Measurements from ENCODE around the gene MYO1A.
A peak's percentile ranks its signal among the peaks of the same experiment; 100 is the strongest.
"Not testable (repeated sequence)": the region's sequence is repeated elsewhere in the genome, so short reads cannot be mapped to it uniquely, and the experiment has no call there.

Gene MYO1A

DNA sequence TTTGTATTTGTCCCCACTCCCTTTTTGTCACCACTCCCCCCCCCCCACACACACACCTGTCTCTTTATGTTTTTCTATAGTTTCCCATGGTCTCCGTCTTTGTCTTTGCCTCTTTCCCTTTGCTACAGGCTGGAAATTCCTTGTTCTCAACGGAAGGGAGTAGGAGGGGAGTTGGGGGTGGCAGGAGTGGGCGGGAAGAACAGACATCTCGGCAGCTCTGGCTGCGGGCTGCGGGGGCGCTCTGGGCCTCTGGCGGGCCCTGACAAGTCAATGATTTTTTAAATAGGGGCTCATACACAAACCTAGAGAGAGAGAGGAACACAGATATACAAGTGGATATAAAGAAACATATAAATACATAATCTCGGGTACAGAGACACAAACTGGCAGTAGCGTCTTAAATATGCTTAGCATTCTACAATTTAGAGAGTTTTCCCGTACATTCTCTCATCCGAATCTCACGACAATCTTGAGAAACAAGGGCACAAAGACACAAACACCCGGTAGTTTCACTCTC, 36.6 kb upstream of the MYO1A start:
- DNase-seq (ENCODE audit: insufficient read length, low spot score) (no peak), FAIRE-seq (no peak)
- TF ChIP-seq, protein P1, sequence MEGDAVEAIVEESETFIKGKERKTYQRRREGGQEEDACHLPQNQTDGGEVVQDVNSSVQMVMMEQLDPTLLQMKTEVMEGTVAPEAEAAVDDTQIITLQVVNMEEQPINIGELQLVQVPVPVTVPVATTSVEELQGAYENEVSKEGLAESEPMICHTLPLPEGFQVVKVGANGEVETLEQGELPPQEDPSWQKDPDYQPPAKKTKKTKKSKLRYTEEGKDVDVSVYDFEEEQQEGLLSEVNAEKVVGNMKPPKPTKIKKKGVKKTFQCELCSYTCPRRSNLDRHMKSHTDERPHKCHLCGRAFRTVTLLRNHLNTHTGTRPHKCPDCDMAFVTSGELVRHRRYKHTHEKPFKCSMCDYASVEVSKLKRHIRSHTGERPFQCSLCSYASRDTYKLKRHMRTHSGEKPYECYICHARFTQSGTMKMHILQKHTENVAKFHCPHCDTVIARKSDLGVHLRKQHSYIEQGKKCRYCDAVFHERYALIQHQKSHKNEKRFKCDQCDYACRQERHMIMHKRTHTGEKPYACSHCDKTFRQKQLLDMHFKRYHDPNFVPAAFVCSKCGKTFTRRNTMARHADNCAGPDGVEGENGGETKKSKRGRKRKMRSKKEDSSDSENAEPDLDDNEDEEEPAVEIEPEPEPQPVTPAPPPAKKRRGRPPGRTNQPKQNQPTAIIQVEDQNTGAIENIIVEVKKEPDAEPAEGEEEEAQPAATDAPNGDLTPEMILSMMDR (IDR thresholded peaks at IDR 0.05; ENCODE audit: insufficient read depth, missing control alignments) = peak; percentile 38

DNA sequence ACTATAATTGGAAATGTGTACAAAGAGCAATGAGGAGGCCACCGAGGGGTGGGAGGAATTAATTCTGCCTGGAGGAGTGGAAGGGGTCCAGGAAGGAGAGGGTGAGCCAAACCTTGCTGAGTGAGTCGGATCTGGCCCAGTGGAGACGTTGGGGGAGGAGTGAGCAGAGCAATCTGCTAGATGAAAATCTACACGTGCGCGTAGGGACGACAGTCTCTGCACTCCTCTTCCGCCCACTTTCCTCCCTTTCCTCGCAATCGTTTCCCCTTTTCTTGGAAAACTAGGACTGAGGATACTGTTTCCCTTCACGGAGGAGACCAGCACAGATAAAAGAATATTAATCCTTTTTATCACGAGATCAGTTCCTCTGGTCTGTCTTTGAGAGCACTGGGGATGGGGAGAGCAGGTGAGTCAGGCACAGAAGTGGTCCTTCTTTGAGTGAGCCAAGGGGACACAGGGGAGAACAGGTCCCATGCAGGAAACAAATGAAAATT, 36.1 kb upstream of the MYO1A start:
- TF ChIP-seq, protein P1 (IDR thresholded peaks at IDR 0.05; ENCODE audit: insufficient read depth, missing control alignments) = no peak
- DNase-seq (ENCODE audit: insufficient read length, low spot score) (no peak), FAIRE-seq (no peak)

DNA sequence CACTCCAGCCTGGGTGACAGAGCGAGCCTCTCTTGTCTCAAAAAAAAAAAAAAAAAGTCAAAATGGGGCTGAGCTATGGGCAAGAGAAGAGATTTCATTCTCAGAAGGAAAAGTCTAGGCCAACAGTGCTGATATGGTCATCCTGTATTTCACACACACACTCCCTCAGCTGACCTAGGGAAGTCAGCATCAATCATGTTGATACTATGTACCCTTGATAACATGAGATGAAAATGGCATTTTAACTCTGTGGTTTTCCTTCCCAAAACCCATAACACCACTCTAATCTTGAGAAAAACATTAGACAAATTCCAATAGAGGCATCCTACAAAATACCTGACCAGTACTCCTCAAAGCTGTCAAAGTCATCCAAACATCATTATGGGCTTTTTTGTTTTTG, 30.9 kb upstream of the MYO1A start:
- TF ChIP-seq, protein P1 (IDR thresholded peaks at IDR 0.05; ENCODE audit: insufficient read depth, missing control alignments) = no peak
- no peak for DNase-seq (ENCODE audit: insufficient read length, low spot score)

DNA sequence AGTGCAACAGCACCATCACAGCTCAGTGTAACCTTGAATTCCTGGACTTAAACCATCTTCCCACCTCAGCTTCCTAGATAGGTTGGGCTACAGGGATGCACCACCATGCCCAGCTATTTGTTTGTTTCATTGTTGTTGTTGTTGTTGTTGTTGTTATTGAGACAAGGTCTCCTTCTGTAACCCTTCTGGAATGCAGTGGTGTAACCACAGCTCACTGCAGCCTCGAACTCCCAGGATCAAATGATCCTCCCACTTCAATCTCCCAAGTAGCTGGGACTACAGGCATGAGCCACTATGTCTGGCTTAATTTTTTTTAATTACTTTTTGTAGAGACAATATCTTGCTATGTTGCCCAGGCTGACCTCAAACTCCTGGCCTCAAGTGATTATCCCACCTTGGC, 29.9 kb upstream of the MYO1A start:
- FAIRE-seq (no peak), DNase-seq (ENCODE audit: insufficient read length, low spot score) (no peak)

More for the DNA sequence above, 30.9 kb upstream of the MYO1A start:
- FAIRE-seq = no peak

DNA sequence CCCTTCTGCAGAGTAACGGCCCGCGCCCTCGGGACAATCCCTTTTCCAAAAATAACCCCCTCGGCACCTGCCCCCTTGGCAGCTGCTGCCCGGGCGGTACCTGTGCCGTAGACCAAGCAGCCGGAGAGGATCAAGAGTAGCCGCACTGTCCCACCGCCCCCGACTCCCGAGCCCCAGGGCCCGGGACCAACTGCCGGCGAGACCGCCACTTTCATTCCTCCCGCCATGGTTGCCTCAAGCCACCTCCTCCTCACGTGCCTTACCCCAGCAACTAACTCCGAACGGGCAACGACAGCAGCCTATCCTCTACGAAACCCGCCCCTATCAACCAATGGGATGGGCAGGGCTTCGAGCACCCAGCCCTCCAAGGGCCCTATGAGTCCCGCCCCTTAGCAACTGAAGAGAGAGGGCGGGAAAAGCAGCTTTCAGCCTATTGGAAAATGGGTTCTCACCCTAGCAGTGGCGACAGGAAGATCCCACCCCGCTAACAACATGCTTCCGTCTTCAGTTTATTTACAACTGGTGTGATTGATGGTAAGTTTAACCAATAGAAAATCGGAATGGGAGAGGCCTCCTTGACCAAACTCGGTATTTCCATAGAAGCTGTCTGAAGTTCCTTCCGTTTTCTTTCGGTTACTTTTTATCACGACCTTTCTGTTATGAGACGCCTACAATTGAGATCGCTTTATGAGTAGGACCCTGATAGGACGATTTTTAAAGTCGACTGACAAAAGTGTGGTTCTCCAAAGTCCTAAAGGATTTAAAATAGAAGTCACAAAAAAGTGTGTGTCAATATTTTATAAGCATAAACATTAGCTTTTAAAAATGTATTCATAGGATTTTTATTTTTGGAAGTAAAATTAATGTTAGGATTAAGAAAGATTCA, 28.8 kb upstream of the MYO1A start, which contains the start of gene NEMP1:
Gene NEMP1, minus strand, starts transcription at position 273 of the 886 bp plus-strand sequence. Its CDS starts 46 bp downstream, at position 227.
- peak; percentile 38 for FAIRE-seq
- peak; percentile 87 for DNase-seq (ENCODE audit: insufficient read length, low spot score)
- TF ChIP-seq, protein P1 (IDR thresholded peaks at IDR 0.05; ENCODE audit: insufficient read depth, missing control alignments) = no peak

More for the DNA sequence above, 29.9 kb upstream of the MYO1A start:
- TF ChIP-seq, protein P1 (IDR thresholded peaks at IDR 0.05; ENCODE audit: insufficient read depth, missing control alignments) = no peak

DNA sequence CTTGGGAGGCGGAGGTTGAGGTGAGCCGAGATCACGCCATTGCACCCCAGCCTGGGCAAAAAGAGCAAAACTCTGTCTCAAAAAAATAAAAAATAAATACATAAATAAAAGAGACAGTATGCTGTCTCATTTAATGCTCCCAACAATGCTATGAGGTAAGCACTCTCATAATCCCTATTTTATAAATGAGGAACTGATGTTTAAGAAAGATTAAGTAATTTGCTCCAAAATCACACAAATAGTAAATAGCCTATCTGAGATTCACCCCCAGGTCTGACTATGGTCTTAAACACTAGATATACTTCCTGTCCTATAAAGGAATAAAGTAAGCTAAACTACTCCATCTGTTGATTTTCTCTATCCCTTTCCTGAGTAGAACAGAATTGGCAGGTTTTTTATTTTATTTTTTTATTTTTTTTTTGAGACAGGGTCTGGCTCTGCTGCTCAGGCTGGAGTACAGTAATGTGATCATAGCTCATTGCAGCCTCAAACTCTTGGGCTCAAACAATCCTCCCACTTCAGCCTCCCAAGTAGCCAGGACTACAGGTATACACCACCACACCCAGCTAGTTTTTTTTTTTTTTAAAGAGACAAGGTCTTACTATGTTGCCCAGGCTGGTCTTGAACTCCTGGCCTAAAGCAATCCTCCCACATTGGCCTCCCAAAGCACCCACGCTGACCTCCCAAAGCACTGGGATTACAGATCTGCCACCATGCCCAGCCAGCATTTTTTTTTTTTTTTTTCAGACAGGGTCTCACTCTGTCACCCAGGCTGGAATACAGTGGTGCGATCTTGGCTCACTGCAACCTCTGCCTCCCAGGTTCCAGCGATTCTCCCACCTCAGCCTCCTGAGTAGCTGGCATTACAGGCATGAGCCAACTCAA, 23.9 kb upstream of the MYO1A start:
- not testable (repeated sequence) for DNase-seq (ENCODE audit: insufficient read length, low spot score); FAIRE-seq

DNA sequence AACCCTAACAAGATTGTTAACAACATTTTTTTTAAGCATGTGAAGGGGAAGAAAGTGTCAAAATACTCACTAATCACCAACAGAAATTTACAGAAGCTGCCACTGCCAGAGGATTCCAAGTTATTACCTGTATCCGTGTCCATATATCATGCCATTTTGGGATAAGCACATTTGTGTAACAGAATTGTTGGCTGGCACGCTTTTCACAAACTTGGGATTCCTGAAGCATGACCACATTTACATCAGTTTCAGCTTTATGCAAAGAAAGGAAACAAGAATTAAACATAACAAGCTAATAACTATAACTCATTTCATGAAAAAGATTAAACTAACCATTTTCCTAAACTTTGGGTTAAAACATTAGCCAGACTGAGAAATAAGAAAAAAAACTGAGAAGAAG, 22.7 kb upstream of the MYO1A start:
- DNase-seq (ENCODE audit: insufficient read length, low spot score) (no peak), FAIRE-seq (no peak)
- TF ChIP-seq, protein P1 (IDR thresholded peaks at IDR 0.05; ENCODE audit: insufficient read depth, missing control alignments) = no peak

Measured in D721Med (cell line).